AG08395 (cell line): ENCODE data around the gene NXPH3.

ENCODE experiments used
- DNase-seq: peaks from one replicate; pipeline ENCODE4 v3.0.0; 2012; ENCODE audit warnings: mixed read lengths, low spot score

NXPH3 gene

GRCh38 chr17:49629447-49629846 is 53.8 kb downstream of the NXPH3 start:
- no peak for DNase-seq

GRCh38 chr17:49630113-49630900 is 54.6 kb downstream of the NXPH3 start:
- no peak for DNase-seq

- peak; percentile 12 for DNase-seq
Observed at GRCh38 chr17:49631496-49631895, 55.8 kb downstream of the NXPH3 start.
